WERI-Rb-1 (cell line): ENCODE data around the gene ABCC11.

Experiments used
- DNase-seq: peaks from one replicate; pipeline ENCODE4 v3.0.0-alpha.2; 2020
- H3K27ac ChIP-seq: fragments of 250-450 bp; sonication (Bioruptor Pico); 2 replicates; pipeline ENCODE4 v1.5.1; 2020; ENCODE audit warnings: mild to moderate bottlenecking, moderate library complexity
- H3K27me3 ChIP-seq: fragments of 250-450 bp; sonication (Bioruptor Pico); 2 replicates; pipeline ENCODE4 v1.5.1; 2021; ENCODE audit warnings: mild to moderate bottlenecking, low read depth, moderate library complexity; ENCODE audit not compliant: insufficient read depth, severe bottlenecking
- H3K36me3 ChIP-seq: fragments of 250-450 bp; sonication (Bioruptor Pico); 2 replicates; pipeline ENCODE4 v1.5.1; 2020; ENCODE audit warnings: mild to moderate bottlenecking, moderate library complexity
- H3K4me3 ChIP-seq: 2 replicates; pipeline ENCODE4 v1.5.1; 2011; ENCODE audit warnings: low read depth, mild to moderate bottlenecking, control low read depth, low read length
- H3K9me3 ChIP-seq: fragments of 250-450 bp; sonication (Bioruptor Pico); 2 replicates; pipeline ENCODE4 v1.5.1; 2021; ENCODE audit warnings: mild to moderate bottlenecking, moderate library complexity; ENCODE audit not compliant: severe bottlenecking
- TF ChIP-seq, protein P1 (sequence below): IDR thresholded peaks from 2 replicates; pipeline ENCODE4 v1.5.1; 2011; ENCODE audit warnings: low read depth, mild to moderate bottlenecking, control low read depth, inconsistent platforms, low read length

ABCC11 gene

DNA sequence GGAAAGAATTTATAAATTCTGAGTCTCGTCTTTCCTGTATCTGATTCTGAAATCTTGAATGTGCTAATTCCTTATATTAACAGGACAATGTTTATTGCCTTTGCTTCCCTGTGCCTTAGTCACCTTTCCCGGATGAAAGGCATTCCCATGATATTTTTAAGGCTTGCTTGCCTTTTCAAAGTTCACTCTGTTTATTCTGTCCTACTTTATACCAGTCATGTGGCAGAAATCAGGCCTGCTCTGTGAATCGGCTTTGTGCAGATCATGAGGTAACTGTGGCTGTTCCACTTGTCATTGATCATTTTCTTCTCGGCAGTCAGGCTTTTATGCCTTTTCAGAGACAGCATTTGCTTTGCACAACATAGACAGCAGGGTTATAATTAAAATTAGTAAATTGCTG, 28.8 kb upstream of the ABCC11 start:
- H3K27me3 ChIP-seq = no peaks in the 10 kb centered on the region
- no peaks in the 10 kb centered on the region for H3K9me3 ChIP-seq
- no peak for DNase-seq
- no peak overlapping the region for H3K27ac ChIP-seq
- no peak overlapping the region for H3K4me3 ChIP-seq
- TF ChIP-seq, protein P1, sequence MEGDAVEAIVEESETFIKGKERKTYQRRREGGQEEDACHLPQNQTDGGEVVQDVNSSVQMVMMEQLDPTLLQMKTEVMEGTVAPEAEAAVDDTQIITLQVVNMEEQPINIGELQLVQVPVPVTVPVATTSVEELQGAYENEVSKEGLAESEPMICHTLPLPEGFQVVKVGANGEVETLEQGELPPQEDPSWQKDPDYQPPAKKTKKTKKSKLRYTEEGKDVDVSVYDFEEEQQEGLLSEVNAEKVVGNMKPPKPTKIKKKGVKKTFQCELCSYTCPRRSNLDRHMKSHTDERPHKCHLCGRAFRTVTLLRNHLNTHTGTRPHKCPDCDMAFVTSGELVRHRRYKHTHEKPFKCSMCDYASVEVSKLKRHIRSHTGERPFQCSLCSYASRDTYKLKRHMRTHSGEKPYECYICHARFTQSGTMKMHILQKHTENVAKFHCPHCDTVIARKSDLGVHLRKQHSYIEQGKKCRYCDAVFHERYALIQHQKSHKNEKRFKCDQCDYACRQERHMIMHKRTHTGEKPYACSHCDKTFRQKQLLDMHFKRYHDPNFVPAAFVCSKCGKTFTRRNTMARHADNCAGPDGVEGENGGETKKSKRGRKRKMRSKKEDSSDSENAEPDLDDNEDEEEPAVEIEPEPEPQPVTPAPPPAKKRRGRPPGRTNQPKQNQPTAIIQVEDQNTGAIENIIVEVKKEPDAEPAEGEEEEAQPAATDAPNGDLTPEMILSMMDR = no peak
- peaks cover 13% of the 10 kb centered on the region for H3K36me3 ChIP-seq

DNA sequence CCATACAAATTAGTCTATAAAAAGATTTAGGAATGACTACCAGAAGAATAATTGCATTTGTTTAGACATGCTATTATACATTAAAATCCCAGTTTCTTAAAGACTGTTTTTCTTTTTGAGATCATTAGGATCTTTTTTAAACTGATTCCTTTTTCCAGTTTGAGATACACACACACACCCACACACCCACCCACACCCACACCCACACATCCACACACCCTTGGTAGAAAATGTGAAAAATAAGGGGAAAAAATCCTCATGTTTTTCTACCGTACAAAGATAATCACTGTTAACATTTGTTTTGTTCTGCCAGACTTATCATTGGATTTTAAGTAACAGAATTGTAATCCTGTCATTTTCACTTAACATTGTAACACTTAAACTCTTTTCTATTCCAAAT, 27.1 kb upstream of the ABCC11 start:
- no peak for DNase-seq
- Histone ChIP-seq H3K36me3 (peaks cover 19% of the 10 kb centered on the region), H3K9me3 (no peaks in the 10 kb centered on the region), H3K4me3 (no peak overlapping the region), H3K27ac (no peak overlapping the region), H3K27me3 (no peaks in the 10 kb centered on the region)
- TF ChIP-seq, protein P1 = no peak

DNA sequence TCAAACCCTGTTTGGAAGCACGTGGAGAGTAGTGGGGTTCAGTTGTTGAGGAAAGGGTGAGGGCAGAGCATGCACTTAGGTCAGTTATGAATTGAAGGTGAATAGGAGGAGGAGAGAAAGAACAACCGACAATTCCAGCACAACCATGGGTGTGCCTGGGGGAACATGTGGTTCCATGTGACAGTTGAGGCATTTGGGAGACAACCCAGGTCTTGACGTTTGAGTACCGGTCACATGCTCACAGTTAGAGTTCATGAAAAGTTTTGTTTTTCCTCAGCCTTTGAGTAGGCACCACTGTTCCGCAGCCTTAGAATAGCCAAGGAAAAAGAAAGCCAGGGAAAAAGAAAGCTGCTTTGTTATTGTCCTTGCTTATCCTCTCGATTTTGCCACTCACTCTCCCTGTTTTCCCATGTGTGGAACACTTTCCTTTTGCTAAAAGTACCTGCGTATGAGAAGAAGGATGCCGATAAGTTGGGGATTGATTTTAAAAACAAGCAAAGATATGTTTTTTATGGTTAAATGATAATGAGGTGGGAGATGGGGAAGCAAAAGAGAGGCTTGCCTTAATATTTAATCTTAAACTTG, 25.6 kb upstream of the ABCC11 start:
- H3K36me3 ChIP-seq = peaks cover 17% of the 10 kb centered on the region

DNA sequence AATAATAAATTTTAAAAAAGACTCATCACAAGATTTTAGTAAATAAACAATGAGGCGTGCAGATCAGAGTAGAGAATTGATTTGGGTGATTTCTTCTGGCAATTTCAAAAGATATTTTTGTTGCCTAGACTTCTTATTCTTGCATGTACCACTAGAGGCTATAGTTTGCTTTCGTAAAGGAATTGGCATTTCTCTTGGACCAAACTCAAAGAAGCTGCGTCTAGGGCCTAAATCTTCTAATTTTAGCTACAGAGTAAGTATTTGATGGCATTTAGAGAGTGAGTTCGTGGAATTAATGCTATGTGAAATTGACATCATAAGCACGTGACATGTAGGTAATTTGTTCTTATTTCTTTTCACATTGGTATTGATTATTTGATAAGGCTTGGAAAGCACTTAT, 24.4 kb upstream of the ABCC11 start:
- H3K27me3 ChIP-seq = no peaks in the 10 kb centered on the region
- H3K36me3 ChIP-seq = peaks cover 14% of the 10 kb centered on the region
- TF ChIP-seq, protein P1 = no peak
- no peaks in the 10 kb centered on the region for H3K9me3 ChIP-seq
- H3K4me3 ChIP-seq = no peak overlapping the region
- no peak overlapping the region for H3K27ac ChIP-seq
- DNase-seq = no peak

More for the DNA sequence above, 25.6 kb upstream of the ABCC11 start:
- no peaks in the 10 kb centered on the region for H3K27me3 ChIP-seq
- no peak for DNase-seq
- H3K27ac ChIP-seq = no peak overlapping the region
- no peak overlapping the region for H3K4me3 ChIP-seq
- H3K9me3 ChIP-seq = no peaks in the 10 kb centered on the region
- TF ChIP-seq, protein P1 = no peak

DNA sequence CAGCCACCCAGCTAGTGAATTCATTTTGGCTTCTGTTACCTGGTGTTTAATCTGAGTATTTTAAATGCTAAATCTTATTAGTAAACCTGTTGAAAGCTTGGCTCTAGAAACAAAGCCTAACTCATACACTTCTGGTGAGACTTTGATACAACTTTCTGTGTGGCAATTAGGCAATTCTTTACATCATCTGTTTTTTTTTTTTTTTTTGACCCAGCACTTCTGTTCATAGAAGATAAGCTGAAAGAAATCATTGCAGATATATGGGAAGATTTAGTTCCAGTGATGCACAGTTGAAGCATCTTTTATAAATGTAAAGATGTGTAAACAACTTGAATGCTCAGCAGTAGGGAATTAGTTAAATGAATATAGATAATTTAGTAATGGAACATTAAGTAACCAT, 21.7 kb upstream of the ABCC11 start:
- Histone ChIP-seq H3K36me3 (peaks cover 20% of the 10 kb centered on the region), H3K9me3 (no peaks in the 10 kb centered on the region), H3K27ac (no peak overlapping the region), H3K4me3 (no peak overlapping the region), H3K27me3 (no peaks in the 10 kb centered on the region)
- DNase-seq = no peak
- TF ChIP-seq, protein P1 = no peak

DNA sequence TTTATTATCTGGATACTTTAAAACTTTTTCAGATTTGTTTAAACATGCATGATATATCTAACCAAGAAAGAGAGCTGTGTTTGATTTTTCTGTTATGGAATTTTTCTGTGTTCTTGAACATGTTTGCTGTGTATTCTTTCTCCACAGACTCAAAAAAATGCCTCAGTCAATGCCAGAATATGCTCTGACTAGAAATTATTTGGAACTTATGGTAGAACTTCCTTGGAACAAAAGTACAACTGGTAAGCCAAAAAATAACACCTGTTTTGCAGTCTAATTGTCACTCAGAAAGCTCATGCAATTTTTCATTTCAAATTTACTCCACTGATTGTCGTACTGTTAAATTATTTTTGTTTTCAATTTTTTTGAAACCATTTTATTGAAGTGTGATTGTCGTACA, 15.3 kb upstream of the ABCC11 start:
- H3K36me3 ChIP-seq = peaks cover 56% of the 10 kb centered on the region
- no peak overlapping the region for H3K27ac ChIP-seq
- DNase-seq = no peak
- H3K9me3 ChIP-seq = no peaks in the 10 kb centered on the region
- no peaks in the 10 kb centered on the region for H3K27me3 ChIP-seq
- TF ChIP-seq, protein P1 = no peak
- no peak overlapping the region for H3K4me3 ChIP-seq
